Right renal pelvis (tissue), 4 donors: ENCODE data around the gene PGAM2. TPM values are rescaled to one million over a fixed set of nuclear protein-coding genes. Genes with fewer than 3 reads are reported as not detected.

Source experiments
- DNase-seq, 4 donors: peaks; one replicate each; pipeline ENCODE4 v3.0.0-alpha.2; 2013; ENCODE audit warnings: low read depth in 4 of 4, low spot score in 3 of 4, missing footprints in 1 of 4
- polyA plus RNA-seq, 4 donors: library from polyadenylated mRNA; unstranded; fragments of 120-200 nt; gene quantifications; one replicate each; pipeline ENCODE4 v1.2.1, GENCODE V29; 2013; ENCODE audit not compliant: insufficient read length in 4 of 4

PGAM2 gene
- polyA plus RNA-seq, 4 donors, result 1.4 to 5.4 (median 3.0) TPM

GRCh38 chr7:44103923-44104859, 38.8 kb upstream of the PGAM2 start, which contains the start of gene AEBP1:
Gene AEBP1, plus strand, starts transcription at chr7:44104345. Its CDS starts 321 bp downstream, at chr7:44104666.
- no peak for DNase-seq

- no peak for DNase-seq
Measured at GRCh38 chr7:44103566-44103922, 38.2 kb upstream of the PGAM2 start.

- no peak for DNase-seq
Measured at GRCh38 chr7:44102846-44103565, 37.6 kb upstream of the PGAM2 start.

- no peak for DNase-seq
Measured at GRCh38 chr7:44101966-44102845, 36.8 kb upstream of the PGAM2 start.

- no peak for DNase-seq
Measured at GRCh38 chr7:44101303-44101965, 36.1 kb upstream of the PGAM2 start.

GRCh38 chr7:44100458-44101302, 35.3 kb upstream of the PGAM2 start:
- no peak for DNase-seq

- no peak for DNase-seq
Measured at GRCh38 chr7:44099669-44100068, 34.3 kb upstream of the PGAM2 start.

GRCh38 chr7:44098092-44099068, 33.0 kb upstream of the PGAM2 start:
- DNase-seq, result no peak

- no peak for DNase-seq
Measured at GRCh38 chr7:44097064-44097932, 31.9 kb upstream of the PGAM2 start.

GRCh38 chr7:44096326-44096881, 31.0 kb upstream of the PGAM2 start:
- no peak for DNase-seq

GRCh38 chr7:44095781-44096180, 30.4 kb upstream of the PGAM2 start:
- DNase-seq, result no peak

GRCh38 chr7:44094883-44095592, 29.7 kb upstream of the PGAM2 start:
- DNase-seq, result no peak

- DNase-seq, result no peak
Measured at GRCh38 chr7:44094365-44094764, 29.0 kb upstream of the PGAM2 start.

GRCh38 chr7:44093102-44093641, 27.8 kb upstream of the PGAM2 start:
- no peak for DNase-seq

- no peak for DNase-seq
Measured at GRCh38 chr7:44087911-44088838, 22.8 kb upstream of the PGAM2 start.
